ENCODE measurements around the gene MAML3. TPM values are rescaled to one million over a fixed set of nuclear protein-coding genes. Genes with fewer than 3 reads are reported as not detected.
A peak's percentile ranks its signal among the peaks of the same experiment; 100 is the strongest.

The MAML3 gene
- total and polyA plus RNA-seq, 10 donors, result 0.63 to 18.4 (median 12.7) TPM

DNA sequence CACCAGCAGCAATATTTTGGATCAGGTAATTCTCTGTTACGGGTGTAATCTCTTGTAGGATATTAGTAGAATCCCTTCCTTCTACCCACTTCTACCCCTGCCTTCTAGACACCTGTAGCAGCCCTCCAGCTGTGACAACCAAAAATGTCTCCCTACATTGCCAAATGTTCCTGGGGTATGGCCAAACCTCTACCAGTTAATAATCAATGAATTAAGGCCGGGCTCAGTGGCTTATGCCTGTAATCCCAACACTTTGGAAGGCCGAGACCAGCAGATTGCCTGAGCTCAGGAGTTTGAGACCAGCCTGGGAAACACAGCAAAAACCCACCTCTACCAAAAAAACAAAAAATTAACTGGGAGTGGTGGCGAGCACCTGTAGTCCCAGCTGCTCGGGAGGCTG is 9.9 kb downstream of the MAML3 start:
- DNase-seq, result no peak
- no peaks in the 10 kb centered on the region for H3K36me3 ChIP-seq
- TF ChIP-seq, protein P1, sequence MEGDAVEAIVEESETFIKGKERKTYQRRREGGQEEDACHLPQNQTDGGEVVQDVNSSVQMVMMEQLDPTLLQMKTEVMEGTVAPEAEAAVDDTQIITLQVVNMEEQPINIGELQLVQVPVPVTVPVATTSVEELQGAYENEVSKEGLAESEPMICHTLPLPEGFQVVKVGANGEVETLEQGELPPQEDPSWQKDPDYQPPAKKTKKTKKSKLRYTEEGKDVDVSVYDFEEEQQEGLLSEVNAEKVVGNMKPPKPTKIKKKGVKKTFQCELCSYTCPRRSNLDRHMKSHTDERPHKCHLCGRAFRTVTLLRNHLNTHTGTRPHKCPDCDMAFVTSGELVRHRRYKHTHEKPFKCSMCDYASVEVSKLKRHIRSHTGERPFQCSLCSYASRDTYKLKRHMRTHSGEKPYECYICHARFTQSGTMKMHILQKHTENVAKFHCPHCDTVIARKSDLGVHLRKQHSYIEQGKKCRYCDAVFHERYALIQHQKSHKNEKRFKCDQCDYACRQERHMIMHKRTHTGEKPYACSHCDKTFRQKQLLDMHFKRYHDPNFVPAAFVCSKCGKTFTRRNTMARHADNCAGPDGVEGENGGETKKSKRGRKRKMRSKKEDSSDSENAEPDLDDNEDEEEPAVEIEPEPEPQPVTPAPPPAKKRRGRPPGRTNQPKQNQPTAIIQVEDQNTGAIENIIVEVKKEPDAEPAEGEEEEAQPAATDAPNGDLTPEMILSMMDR (IDR thresholded peaks at IDR 0.05 in 8 of 11, conservative IDR thresholded peaks at IDR 0.05 in 3 of 11), result no peak
- TF ChIP-seq POLR2A (IDR thresholded peaks at IDR 0.05), result no peak
- no peak overlapping the region for H3K27ac ChIP-seq
- no peak overlapping the region for H3K4me3 ChIP-seq
- peaks cover 0 to 15% (median 0%) of the 10 kb centered on the region in 6 donors for H3K4me1 ChIP-seq
- peaks cover 0 to 15% (median 0%) of the 10 kb centered on the region in 7 donors for H3K27me3 ChIP-seq (replicated peaks in 1 of 7)
- no peaks in the 10 kb centered on the region for H3K9me3 ChIP-seq
- 76 to 97% (median 94%) methylated on average over 5 of the region's 5 CpGs for WGBS, 5 donors
- intact Hi-C loops (cut with DNase I; ENCODE audit: low total_unique reads), result no loop called here

GRCh38 chr4:140141210-140141835 is 12.7 kb downstream of the MAML3 start:
- no peak for TF ChIP-seq POLR2A (IDR thresholded peaks at IDR 0.05)
- TF ChIP-seq, protein P1 (IDR thresholded peaks at IDR 0.05 in 8 of 11, conservative IDR thresholded peaks at IDR 0.05 in 3 of 11), result no peak
- no peak for TF ChIP-seq POLR2AphosphoS5 (IDR thresholded peaks at IDR 0.05)
- Histone ChIP-seq H3K4me3 (no peak overlapping the region), H3K27me3 (replicated peaks in 1 of 7) (peaks cover 0 to 4% (median 0%) of the 10 kb centered on the region in 7 donors), H3K36me3 (no peaks in the 10 kb centered on the region), H3K9me3 (no peaks in the 10 kb centered on the region), H3K4me1 (peaks cover 0 to 5% (median 0%) of the 10 kb centered on the region in 6 donors), H3K27ac (no peak overlapping the region)
- DNase-seq, result no peak
- WGBS, 5 donors, result 46 to 67% (median 58%) methylated on average over 4 of the region's 4 CpGs
- intact Hi-C loops (cut with DNase I; ENCODE audit: low total_unique reads), result no loop called here

- Histone ChIP-seq H3K27me3 (replicated peaks in 1 of 7) (no peaks in the 10 kb centered on the region), H3K4me3 (no peak overlapping the region), H3K4me1 (peaks cover 0 to 10% (median 0%) of the 10 kb centered on the region in 6 donors), H3K9me3 (no peaks in the 10 kb centered on the region), H3K36me3 (no peaks in the 10 kb centered on the region), H3K27ac (no peak overlapping the region)
- TF ChIP-seq, protein P1 (IDR thresholded peaks at IDR 0.05 in 8 of 11, conservative IDR thresholded peaks at IDR 0.05 in 3 of 11), result no peak
- no peak for TF ChIP-seq POLR2AphosphoS5 (IDR thresholded peaks at IDR 0.05)
- 93 to 98% (median 96%) methylated on average over 3 of the region's 3 CpGs for WGBS, 5 donors
- DNase-seq, result no peak
- intact Hi-C loops (cut with DNase I; ENCODE audit: low total_unique reads), result no loop called here
Observed at GRCh38 chr4:140140566-140140965, 13.4 kb downstream of the MAML3 start.

- Histone ChIP-seq H3K27ac (peak overlapping the region in 1 of 8 donors; percentile 17), H3K4me1 (peaks cover 0 to 19% (median 0%) of the 10 kb centered on the region in 6 donors), H3K4me3 (no peak overlapping the region), H3K9me3 (no peaks in the 10 kb centered on the region), H3K36me3 (no peaks in the 10 kb centered on the region), H3K27me3 (replicated peaks in 1 of 7) (no peaks in the 10 kb centered on the region)
- 78 to 90% (median 87%) methylated on average over 6 of the region's 6 CpGs for WGBS, 5 donors
- intact Hi-C loops (cut with DNase I; ENCODE audit: low total_unique reads), result no loop called here
- TF ChIP-seq, protein P1 (IDR thresholded peaks at IDR 0.05 in 8 of 11, conservative IDR thresholded peaks at IDR 0.05 in 3 of 11), result no peak
- TF ChIP-seq POLR2AphosphoS5 (IDR thresholded peaks at IDR 0.05) (no peak), POLR2A (IDR thresholded peaks at IDR 0.05) (no peak)
- DNase-seq, result no peak
Observed at GRCh38 chr4:140138428-140138827, 15.6 kb downstream of the MAML3 start.

Measured in spleen (tissue), 11 donors.